Breast epithelium (tissue), 3 donors: ENCODE measurements around the gene NDUFAF2.

ENCODE experiments used
- POLR2A ChIP-seq: fragments of 450-650 bp; IDR thresholded peaks from one replicate; pipeline ENCODE4 v1.6.1; 2016; ENCODE audit warnings: antibody characterized with exemption, mild to moderate bottlenecking, moderate library complexity
- POLR2AphosphoS5 ChIP-seq, 3 donors: sonication (generic); formaldehyde crosslinking; IDR thresholded peaks; one replicate each; pipeline ENCODE4 v1.6.1; 2017; ENCODE audit warnings: antibody characterized with exemption in 3 of 3
- TF ChIP-seq, protein P1 (sequence below), 3 donors: fragments of 450-650 bp; IDR thresholded peaks; one replicate each; pipeline ENCODE4 v1.5.1; 2016 to 2017; ENCODE audit warnings: antibody characterized with exemption in 3 of 3, mild to moderate bottlenecking in 3 of 3, moderate library complexity in 3 of 3

DNA sequence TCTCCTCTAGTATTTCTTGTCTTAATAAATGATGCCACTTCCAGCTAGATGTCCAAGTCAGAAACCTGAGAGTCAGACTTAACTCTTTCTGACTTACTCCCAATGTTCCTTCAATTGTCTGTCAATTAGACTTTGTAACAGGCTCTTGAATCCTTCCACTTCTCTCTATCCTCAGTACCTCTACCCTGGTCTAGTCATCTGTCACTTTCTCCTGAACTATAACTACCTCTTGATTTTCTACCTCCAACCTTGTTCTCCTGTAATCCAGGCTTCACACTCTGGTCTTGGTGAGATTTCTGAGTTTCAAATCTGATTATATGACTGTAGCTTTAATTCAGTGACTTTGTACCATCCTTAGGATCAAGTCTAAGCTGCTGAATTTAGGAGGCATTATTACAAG lies 64.9 kb downstream of the NDUFAF2 start:
- TF ChIP-seq, protein P1, sequence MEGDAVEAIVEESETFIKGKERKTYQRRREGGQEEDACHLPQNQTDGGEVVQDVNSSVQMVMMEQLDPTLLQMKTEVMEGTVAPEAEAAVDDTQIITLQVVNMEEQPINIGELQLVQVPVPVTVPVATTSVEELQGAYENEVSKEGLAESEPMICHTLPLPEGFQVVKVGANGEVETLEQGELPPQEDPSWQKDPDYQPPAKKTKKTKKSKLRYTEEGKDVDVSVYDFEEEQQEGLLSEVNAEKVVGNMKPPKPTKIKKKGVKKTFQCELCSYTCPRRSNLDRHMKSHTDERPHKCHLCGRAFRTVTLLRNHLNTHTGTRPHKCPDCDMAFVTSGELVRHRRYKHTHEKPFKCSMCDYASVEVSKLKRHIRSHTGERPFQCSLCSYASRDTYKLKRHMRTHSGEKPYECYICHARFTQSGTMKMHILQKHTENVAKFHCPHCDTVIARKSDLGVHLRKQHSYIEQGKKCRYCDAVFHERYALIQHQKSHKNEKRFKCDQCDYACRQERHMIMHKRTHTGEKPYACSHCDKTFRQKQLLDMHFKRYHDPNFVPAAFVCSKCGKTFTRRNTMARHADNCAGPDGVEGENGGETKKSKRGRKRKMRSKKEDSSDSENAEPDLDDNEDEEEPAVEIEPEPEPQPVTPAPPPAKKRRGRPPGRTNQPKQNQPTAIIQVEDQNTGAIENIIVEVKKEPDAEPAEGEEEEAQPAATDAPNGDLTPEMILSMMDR (IDR thresholded peaks at IDR 0.05) = no peak
- TF ChIP-seq POLR2A = no peak
- no peak for TF ChIP-seq POLR2AphosphoS5 (IDR thresholded peaks at IDR 0.05)
